LNCaP clone FGC (cell line): Measurements from ENCODE around the gene CACNA2D3.

Source experiments
- DNase-seq: peaks from one replicate; pipeline ENCODE4 v3.0.0-alpha.2; 2011; ENCODE audit warnings: low read depth
- H3K4me3 ChIP-seq: 2 replicates; pipeline ENCODE4 v1.5.1; 2011; ENCODE audit warnings: mild to moderate bottlenecking, low read depth, low read length, control low read depth
- TF ChIP-seq, protein P1 (sequence below): IDR thresholded peaks from 2 replicates; pipeline ENCODE4 v1.5.1; 2012; ENCODE audit warnings: mild to moderate bottlenecking; ENCODE audit not compliant: control insufficient read depth, insufficient read depth; ENCODE audit errors: extremely low read depth

The CACNA2D3 gene

DNA sequence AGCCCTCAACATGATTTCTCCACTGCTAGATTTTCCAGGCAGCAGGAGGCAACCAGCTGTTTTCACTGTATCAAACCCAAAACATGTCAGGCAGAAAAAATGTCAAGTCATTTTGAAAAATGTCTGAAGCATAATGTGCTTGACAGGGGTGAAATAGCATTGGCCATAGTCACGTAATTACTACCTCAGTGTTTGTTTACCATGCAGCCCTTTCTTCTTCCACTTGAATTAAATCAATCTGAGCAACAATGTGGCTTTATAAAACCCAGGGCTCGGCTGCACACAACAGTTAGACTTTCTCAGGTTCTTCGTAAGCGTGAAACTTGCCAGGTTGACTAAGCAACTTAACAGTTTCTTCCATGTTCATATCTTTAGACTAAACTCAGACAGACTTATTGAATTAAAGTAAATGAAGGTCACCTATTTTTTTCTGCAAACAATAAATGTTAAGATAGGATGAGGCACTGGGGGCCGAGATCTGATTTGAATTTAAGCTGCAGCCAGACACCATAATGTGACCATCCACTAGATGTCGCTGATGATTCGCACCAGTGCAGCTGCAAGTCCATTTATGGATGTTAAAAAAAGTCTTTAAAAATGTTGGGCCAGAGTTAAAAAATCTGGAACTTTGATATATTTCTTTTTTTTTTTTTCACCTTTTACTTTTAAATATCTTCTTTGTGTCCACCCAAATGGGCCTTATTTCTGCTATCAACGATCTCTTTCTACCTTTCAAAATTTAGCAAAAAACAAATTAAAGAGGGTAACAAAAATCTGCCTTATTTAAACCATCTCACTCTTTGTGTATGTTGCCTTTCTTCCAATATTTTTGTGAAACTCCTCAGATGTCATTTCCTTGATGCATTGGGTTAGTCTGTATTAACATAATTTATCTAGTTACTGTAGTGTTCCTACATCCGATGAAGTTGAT, 305.9 kb downstream of the CACNA2D3 start:
- DNase-seq, result peak; percentile 63
- no peak overlapping the region for H3K4me3 ChIP-seq
- TF ChIP-seq, protein P1, sequence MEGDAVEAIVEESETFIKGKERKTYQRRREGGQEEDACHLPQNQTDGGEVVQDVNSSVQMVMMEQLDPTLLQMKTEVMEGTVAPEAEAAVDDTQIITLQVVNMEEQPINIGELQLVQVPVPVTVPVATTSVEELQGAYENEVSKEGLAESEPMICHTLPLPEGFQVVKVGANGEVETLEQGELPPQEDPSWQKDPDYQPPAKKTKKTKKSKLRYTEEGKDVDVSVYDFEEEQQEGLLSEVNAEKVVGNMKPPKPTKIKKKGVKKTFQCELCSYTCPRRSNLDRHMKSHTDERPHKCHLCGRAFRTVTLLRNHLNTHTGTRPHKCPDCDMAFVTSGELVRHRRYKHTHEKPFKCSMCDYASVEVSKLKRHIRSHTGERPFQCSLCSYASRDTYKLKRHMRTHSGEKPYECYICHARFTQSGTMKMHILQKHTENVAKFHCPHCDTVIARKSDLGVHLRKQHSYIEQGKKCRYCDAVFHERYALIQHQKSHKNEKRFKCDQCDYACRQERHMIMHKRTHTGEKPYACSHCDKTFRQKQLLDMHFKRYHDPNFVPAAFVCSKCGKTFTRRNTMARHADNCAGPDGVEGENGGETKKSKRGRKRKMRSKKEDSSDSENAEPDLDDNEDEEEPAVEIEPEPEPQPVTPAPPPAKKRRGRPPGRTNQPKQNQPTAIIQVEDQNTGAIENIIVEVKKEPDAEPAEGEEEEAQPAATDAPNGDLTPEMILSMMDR, result peak; percentile 88

DNA sequence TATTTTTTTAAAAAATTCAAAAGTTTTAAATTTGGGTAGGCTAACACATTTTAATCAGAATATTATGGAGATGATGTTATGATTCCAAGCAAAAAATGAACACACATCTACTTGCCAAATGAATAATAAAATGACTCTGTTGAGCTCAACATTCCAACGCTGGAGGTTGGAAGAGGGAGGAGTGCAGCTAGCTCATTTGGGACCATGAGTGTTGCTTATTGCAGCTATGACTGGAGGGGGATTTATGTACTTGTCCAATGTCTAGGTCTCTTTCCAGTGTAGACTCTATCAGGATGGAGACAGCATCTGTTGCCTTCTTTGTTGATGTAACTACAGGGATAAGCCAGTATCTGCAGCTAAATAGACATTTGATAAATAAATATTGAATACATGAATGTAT, 310.6 kb downstream of the CACNA2D3 start:
- DNase-seq, result no peak

DNA sequence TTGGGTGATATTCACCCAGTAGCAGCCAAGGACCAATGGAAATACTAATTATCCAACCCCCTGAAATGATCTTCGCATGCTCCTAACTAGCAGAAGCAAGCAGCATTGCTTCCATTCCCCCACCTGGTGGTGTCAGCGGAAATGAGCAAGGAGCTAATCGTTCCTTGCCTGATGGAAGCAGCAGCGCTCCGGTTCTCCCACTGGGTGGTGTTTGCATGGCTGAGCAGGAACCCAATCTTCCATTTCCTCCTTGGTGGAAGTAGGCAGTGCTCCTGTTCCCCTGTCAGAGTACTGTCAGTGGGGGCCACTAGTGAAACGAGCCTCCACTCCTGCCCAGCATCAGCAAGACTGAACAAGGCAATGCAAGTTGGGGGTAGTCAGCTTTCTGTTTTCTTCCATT, 311.5 kb downstream of the CACNA2D3 start:
- no peak for DNase-seq

More for the DNA sequence above, 310.6 kb downstream of the CACNA2D3 start:
- H3K4me3 ChIP-seq, result no peak overlapping the region
- TF ChIP-seq, protein P1, result no peak

DNA sequence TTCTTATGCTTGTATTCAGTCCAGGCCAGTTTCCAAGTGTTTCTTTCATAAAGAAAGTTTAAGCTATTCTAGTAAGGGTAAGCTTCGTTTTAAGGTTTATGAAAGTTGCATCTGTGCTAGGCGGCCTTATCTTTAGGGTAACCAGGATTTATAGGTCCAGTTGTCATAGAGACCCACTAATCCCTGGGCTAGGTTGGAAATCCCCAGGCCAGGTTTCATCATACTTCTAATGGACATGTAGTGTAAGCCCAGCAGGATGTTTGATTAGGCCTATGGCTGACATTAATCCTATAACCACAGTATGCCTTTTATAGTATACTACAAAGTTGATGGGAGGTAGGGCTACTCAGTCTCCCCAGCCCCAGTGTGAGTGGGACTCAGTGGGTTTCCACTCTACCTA, 312.4 kb downstream of the CACNA2D3 start:
- TF ChIP-seq, protein P1, result no peak
- no peak for DNase-seq
- no peak overlapping the region for H3K4me3 ChIP-seq

More for the DNA sequence above, 311.5 kb downstream of the CACNA2D3 start:
- TF ChIP-seq, protein P1, result peak; percentile 38; the same call in 1 of the 2 replicates
- H3K4me3 ChIP-seq, result no peak overlapping the region

DNA sequence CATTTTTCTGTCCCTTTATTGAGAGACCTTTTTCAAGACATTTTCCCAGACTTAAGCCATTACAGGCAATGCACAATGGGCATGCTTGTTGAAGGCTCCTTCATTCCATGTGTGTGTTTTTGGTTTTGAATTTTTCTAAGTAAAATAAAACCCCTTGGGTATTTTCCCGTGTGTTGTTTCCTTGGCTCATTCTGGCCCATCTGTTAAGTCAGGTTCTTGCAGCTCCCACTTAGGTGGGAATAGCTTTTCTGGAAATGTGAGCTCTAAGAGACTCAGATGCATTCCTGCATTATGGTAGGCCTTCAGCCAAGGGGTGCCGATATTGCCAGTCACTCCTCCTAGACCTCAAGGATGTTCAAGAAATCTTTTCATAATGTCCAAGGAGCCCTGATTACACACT, 314.9 kb downstream of the CACNA2D3 start:
- no peak overlapping the region for H3K4me3 ChIP-seq
- DNase-seq, result no peak
- TF ChIP-seq, protein P1, result no peak

DNA sequence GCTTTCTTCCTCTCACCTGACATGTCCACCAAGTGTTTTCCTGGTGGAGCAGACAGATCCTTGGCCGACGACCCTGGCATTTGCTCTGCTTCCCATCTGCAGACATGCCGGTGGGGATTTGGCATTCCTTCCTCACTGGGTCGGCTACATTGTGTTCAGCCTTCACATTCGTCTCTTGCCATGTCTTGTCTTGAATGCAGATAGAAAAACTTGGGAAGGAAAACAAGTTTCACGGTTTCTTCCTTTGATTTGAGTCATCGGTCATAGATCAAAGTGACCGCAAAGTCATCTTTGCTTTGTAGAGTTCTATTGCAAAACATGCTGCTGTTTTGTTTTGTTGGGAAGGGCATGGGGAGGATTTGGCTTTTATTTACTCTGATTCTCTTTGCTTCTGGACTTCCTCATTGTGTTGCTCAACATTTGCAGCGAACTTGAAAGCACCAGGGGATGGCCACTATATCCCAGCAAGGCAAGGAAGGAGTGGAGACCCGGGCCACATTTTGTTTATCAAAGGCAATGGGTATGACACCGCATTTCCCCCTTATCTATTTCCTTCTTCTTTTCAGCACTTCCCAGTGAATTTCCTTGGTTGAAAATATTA, 321.3 kb downstream of the CACNA2D3 start:
- H3K4me3 ChIP-seq, result no peak overlapping the region
- TF ChIP-seq, protein P1, result no peak
- DNase-seq, result no peak

DNA sequence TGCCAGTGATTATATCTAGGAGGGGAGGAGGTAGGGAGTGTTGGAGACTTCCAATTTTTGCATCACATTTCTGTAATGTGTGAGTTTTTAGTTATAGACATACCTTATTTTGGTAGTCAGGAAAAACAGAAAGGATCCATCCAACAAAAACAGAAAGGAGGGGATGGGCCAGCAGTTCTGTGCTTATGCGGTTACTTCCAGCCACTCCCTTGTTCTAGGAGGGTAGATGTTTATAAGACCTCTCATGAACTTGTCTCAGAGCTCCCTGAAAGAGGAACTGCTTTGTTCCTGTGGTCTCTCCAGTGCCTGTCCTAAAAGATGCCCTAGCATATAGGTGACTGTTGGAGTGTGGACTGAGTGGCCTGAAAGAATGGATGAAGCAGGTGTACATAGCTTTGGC, 323.3 kb downstream of the CACNA2D3 start:
- no peak overlapping the region for H3K4me3 ChIP-seq
- no peak for DNase-seq
- TF ChIP-seq, protein P1, result no peak
